22Rv1 (cell line): ENCODE results near the gene BBIP1.
A peak's percentile ranks its signal among the peaks of the same experiment; 100 is the strongest.

Experiments used
- H3K27ac ChIP-seq: fragments of 450-650 bp; 2 replicates; pipeline ENCODE4 v1.5.1; 2017
- ZFX ChIP-seq: fragments of 450-650 bp; IDR thresholded peaks from 2 replicates; pipeline ENCODE4 v1.6.1; 2017; ENCODE audit warnings: antibody characterized with exemption, borderline replicate concordance
- TF ChIP-seq, protein P1 (sequence below): fragments of 450-650 bp; IDR thresholded peaks from 2 replicates; pipeline ENCODE4 v1.5.1; 2017; ENCODE audit warnings: mild to moderate bottlenecking

Gene BBIP1, protein sequence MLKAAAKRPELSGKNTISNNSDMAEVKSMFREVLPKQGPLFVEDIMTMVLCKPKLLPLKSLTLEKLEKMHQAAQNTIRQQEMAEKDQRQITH

DNA sequence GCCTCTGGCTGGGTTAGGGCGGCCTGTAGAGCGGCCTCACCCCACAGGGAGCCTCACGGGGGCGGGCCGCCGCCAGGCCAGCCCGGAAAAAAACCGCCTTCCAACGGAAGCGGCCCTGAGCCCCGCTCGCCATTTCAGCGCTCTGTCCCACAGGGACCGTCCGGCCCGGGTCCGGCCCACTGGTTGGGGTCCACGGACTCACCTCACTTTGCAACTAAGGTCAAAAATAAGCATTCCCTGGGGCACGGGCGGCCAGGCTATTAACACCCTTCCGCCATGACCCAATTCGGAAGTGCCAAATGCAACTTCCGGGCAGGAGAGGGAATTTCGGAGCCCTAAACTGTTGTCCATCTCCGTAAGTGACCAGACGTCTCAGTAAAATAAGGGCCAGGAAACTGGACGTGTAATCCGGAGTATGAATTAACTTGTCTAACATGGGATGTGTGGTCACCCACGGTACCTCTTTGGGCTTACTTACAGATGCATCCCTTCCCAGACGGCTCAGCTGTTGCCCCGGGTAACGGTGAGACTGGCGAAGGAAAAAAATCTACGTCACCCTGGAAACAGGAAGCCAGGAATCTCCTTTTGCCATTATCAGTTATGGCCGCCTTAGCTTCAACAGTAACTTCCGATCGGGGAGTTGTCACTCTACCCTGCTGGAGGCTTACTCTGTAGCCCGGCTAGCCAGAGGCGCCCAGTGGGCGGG, at the start of gene BBIP1:
TSS of gene BBIP1 (minus strand) at position 538 of the 706 bp plus-strand sequence. CDS start 1,023 bp downstream, outside the sequence.
- H3K27ac ChIP-seq: peak within 1 kb of the TSS; percentile 96
- no peak for TF ChIP-seq ZFX
- TF ChIP-seq, protein P1, sequence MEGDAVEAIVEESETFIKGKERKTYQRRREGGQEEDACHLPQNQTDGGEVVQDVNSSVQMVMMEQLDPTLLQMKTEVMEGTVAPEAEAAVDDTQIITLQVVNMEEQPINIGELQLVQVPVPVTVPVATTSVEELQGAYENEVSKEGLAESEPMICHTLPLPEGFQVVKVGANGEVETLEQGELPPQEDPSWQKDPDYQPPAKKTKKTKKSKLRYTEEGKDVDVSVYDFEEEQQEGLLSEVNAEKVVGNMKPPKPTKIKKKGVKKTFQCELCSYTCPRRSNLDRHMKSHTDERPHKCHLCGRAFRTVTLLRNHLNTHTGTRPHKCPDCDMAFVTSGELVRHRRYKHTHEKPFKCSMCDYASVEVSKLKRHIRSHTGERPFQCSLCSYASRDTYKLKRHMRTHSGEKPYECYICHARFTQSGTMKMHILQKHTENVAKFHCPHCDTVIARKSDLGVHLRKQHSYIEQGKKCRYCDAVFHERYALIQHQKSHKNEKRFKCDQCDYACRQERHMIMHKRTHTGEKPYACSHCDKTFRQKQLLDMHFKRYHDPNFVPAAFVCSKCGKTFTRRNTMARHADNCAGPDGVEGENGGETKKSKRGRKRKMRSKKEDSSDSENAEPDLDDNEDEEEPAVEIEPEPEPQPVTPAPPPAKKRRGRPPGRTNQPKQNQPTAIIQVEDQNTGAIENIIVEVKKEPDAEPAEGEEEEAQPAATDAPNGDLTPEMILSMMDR: no peak

DNA sequence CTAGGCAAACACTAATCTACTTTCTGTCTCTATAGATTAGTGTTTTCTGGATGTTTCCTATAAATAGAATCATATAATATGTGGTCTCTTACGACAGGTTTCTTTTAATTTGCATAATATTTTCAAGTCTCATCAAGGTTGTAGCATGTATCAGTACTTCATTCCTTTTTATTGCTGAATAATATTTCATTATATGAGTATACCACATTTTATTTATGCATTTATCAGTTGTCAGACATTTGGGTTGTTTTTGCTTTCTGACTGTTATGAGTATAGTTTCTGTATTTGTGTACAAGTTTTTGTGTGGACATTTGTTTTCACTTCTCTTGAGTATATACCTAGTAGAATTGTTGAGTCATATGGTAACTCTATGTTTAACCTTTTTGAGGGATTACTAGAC, 48.7 kb upstream of the BBIP1 start:
- H3K27ac ChIP-seq: no peak overlapping the region
- TF ChIP-seq, protein P1: no peak
- no peak for TF ChIP-seq ZFX

DNA sequence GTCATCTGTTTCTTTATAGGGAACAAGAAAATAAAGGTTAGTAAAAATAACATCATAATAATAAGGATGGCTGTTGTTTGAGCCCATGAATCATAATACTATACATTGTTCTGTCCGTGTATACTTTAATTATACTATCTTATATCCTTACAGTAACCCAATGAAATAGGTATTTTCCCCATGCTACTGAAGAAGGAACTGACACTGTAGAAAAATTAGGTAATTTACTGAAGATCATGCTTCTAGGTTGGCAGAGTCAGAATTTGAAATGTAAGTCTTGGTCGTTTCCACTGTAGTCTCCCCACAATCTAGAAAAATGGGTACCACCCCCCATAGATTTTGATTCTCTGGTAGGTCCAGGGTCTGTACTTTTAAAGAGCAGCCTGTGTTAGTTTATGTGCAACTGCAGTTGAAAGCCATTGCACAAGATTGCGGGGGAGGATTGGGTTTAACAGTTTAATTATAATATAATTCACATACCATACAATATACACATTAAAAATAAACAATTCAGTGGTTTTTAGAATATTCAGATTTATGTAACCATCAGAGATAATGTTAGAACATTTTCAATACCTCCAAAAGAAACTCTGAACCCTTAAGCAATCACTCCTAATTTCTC, 48.1 kb upstream of the BBIP1 start:
- no peak overlapping the region for H3K27ac ChIP-seq
- no peak for TF ChIP-seq ZFX
- TF ChIP-seq, protein P1: no peak

DNA sequence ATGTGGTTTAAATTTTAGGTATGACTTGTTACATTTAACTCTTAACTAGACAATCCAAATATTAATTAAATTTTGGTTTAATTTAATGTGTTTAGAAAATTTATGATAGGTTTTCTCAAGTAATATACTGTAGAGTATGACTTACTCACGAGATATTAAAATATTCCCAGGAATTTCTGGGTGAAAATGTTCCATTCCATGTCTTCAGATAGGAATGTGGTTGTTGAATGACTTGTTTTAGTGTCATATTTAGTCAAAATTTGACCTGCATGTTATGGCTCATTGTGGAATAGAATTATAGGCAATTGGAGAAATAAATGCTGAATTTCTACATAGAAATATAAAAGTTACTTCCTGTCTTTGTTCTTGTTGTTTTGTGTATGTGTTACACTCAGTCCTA, 47.2 kb upstream of the BBIP1 start:
- no peak for TF ChIP-seq ZFX
- TF ChIP-seq, protein P1: no peak
- no peak overlapping the region for H3K27ac ChIP-seq

DNA sequence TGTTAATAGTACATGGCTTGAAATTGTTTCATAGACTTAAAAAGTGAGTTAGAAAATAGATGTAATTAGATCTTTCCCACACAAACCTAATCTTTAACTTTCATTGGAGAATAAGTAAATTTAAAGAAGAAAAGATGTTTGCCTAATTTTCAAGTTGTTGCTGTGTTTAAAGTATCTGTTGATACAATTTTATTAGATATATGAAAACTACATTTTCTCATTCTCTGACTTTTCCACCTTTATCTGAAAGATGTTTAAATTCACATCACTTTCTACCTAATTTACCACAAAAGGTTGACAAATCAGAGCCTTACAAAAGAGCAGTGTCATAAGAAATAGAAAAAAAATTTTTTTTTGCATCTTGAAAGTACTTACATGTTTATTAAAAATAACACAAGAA, 46.2 kb upstream of the BBIP1 start:
- TF ChIP-seq, protein P1: no peak
- no peak for TF ChIP-seq ZFX
- no peak overlapping the region for H3K27ac ChIP-seq

DNA sequence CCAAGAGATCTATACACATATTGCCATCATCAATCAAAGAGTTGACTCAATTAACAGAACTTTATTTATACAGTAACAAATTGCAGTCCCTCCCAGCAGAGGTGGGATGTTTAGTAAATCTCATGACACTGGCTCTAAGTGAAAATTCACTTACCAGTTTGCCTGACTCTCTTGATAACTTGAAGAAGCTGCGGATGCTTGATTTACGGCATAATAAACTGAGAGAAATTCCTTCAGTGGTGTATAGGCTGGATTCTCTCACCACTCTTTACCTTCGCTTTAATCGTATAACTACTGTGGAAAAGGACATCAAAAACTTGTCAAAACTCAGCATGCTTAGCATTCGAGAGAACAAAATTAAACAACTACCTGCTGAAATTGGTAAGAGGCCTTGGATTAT, 45.7 kb upstream of the BBIP1 start:
- H3K27ac ChIP-seq: no peak overlapping the region
- TF ChIP-seq, protein P1: no peak
- TF ChIP-seq ZFX: no peak

DNA sequence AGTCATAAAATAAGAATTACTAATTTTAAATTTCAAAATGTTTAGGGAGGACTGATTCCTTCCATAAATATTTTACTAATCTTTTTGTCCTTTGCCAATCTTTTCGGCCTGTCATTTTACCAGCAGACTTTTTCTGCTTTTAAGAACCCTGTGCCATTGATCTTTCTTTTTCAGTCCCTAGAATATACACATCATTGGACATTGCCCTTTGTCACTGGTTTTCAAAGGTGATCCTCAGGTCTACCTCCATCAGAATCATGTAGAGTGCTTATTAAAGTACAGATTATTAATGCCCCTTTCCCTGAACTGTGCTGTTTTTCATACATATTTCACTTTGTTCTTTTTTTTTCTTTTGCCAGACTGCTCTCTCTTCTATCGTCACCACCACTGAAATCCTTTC, 44.2 kb upstream of the BBIP1 start:
- no peak for TF ChIP-seq ZFX
- TF ChIP-seq, protein P1: no peak
- no peak overlapping the region for H3K27ac ChIP-seq
